GM12865 (cell line): ENCODE results near the gene MAP2K4.

ENCODE experiments used
- DNase-seq: peaks from one replicate; pipeline ENCODE4 v3.0.0; 2010; ENCODE audit warnings: low read depth
- H3K4me3 ChIP-seq: 2 replicates; pipeline ENCODE4 v1.5.1; 2011; ENCODE audit warnings: mild to moderate bottlenecking, low read depth, low read length, control low read depth
- TF ChIP-seq, protein P1 (sequence below): IDR thresholded peaks from 2 replicates; pipeline ENCODE4 v1.5.1; 2011; ENCODE audit warnings: low read length, control low read depth, low read depth, inconsistent platforms; ENCODE audit not compliant: insufficient read depth; ENCODE audit errors: missing control alignments

The MAP2K4 gene

DNA sequence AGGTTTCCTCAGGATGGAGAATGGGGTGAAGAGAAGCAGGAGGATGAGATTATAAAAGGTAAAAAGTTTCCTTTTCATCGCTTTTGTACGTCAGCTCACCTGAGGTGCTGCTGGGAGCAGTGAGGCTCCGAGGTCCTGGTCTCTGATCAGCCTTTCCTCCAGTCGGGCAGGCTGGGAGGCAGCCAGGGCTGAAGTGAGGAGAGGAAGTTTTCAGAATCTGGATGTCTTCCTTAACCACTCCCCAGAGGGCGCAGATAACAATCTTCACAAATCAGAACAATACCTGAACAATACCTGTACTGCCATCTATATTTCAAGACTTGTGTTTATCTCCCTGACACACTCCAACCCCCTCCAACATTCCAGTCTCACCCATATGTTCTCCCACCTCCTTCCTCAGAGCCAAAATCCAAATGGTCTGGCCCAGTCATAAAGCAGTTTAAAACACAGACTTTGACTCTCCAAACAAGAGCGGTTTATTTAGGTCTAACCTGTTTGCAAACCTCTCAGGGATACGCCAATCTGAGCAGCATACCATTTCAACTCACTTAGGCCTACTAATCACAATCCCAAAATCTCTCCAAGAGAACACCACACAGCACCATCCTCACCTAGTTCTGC is 30.2 kb upstream of the MAP2K4 start:
- no peak overlapping the region for H3K4me3 ChIP-seq
- no peak for DNase-seq
- TF ChIP-seq, protein P1, sequence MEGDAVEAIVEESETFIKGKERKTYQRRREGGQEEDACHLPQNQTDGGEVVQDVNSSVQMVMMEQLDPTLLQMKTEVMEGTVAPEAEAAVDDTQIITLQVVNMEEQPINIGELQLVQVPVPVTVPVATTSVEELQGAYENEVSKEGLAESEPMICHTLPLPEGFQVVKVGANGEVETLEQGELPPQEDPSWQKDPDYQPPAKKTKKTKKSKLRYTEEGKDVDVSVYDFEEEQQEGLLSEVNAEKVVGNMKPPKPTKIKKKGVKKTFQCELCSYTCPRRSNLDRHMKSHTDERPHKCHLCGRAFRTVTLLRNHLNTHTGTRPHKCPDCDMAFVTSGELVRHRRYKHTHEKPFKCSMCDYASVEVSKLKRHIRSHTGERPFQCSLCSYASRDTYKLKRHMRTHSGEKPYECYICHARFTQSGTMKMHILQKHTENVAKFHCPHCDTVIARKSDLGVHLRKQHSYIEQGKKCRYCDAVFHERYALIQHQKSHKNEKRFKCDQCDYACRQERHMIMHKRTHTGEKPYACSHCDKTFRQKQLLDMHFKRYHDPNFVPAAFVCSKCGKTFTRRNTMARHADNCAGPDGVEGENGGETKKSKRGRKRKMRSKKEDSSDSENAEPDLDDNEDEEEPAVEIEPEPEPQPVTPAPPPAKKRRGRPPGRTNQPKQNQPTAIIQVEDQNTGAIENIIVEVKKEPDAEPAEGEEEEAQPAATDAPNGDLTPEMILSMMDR = no peak

DNA sequence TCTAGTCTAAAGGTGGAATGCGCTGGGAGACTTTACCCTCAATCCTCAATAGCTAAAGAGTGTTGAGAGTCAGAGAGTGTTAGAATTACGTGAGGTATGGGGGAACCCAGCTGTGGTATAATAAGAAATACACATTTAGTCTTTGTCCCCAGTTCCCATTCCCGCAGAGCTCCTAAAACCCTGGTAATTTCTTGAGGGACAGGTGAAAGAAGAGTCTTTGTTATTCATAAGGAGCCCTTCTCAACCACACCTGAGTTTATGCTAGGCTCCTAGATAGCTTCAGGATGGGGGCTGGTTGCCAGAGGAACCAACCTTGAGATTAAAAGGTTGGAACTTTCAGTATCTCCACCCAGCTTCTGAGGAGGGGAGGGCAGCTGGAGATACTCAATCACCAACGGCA is 29.2 kb upstream of the MAP2K4 start:
- DNase-seq = no peak
- TF ChIP-seq, protein P1 = no peak
- no peak overlapping the region for H3K4me3 ChIP-seq

DNA sequence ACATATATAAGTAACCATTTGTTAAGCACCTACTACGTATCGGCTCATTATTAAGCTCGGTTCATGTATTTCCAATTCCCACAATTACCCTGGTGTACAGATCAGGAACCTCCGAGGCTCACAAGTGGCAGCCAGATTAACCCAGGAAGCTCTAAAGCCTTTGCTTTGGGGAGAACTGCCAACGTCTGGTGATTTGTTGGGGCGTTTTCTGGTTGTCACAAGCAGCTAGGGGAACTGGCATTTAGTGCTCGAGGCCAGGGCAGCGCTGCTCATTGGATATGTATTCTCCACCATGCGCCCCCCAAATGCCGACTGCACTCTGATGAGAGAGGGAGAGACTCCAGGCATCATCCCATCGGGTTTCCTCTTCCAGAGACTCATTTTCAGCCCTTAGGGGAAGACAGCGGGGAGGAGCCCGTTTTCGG is 23.9 kb upstream of the MAP2K4 start:
- H3K4me3 ChIP-seq = peak overlapping the region; percentile 95
- DNase-seq = peak; percentile 76
- TF ChIP-seq, protein P1 = no peak

DNA sequence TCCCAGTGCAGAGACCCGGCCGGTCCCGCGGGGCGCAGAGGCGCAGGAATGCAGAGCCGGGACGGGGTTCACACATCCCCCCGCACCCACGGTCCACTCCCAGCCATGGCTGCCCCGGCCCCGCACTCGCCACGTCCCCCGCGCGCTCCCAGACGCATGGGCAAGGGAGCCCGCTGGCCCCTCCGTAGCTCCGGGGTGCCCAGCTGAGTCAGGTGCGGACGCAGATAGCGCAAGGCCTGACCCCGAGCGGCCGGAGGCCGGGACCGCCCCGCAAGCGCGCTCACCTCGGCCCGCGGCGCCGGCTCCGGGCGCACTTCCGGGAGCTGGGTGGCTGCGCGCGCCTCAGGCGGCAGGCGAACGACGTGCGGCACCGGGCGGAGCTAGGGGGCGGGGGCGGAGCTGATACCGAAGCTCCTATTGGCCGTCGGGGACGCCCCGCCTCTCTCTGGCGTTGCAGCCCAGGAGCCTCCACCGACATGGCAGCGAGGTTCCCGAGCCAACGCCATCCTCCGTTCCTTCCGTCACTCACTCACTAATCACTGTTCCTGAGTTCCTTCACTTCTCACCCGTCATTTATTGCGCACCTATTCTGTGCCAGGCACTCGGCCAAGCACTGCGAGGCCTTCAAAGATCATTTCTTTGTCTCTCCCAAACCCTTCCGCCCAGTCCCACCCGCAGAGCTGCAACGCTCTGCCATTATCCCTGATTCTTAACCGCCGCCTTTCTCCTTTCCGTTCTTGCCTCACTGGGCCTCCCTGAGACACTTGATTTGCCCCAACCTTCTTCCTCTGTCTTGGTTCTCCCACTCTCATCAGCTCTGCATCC is 23.3 kb upstream of the MAP2K4 start, which contains the start of gene ZNF18:
TSS of gene ZNF18 (minus strand) at position 329 of the 825 bp plus-strand sequence. CDS start 4,646 bp downstream, outside the sequence.
- peak; percentile 98 for DNase-seq
- H3K4me3 ChIP-seq = peak within 1 kb of the TSS; percentile 95
- TF ChIP-seq, protein P1 = no peak

DNA sequence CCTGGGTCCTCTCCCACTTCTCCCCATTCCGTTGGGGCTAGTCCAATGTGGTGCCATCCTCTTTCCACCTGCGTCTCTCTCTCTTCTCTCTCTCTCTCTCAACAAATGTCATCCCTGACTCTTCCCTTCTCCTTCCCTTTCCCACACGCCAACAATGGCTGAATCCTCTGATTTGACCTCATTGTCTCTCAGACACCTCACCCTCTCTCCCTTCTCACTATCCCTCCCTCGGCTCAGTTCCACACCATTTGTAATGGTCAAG is 22.8 kb upstream of the MAP2K4 start:
- no peak for DNase-seq
- TF ChIP-seq, protein P1 = no peak

DNA sequence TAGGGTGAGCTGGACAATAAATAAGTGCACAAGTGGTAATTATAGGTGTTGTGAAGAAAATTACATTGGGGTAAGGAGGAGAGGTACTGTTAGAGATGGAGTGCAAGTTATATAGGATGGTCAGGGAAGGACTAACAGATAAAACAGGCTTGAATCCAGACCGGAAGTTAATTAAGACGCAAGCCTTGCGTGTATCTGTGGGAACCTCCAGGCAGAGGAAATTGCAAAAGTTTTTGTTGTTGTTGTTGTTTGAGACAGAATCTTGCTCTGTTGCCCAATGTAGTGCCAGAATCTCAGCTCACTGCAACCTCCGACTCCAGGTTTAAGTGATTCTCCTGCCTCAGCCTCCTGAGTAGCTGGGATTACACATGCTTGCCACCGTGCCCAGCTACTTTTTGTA is 21.0 kb upstream of the MAP2K4 start:
- no peak for DNase-seq
- TF ChIP-seq, protein P1 = no peak
- no peak overlapping the region for H3K4me3 ChIP-seq

More for the DNA sequence above, 22.8 kb upstream of the MAP2K4 start:
- H3K4me3 ChIP-seq = peak overlapping the region; percentile 85
